ENCODE data around the gene C1orf232.

The C1orf232 gene

DNA sequence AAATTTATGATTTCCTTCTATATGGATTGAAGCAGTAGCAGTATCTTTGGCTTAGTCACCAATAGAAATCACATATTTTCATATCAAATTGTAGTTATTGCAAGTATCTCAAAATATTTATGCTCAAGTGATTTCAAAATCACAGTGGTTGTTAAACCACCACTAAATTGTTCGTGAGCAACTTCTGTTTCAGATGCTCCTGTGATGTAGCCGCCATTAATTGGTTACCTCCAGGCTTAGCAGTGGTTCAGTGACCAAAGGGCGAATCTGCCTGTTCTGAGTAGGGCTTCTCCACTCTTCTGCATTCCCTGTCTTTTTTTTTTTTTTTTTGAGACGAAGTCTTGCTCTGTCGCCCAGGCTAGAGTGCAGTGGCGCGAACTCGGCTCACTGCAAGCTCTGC lies 6.6 kb upstream of the C1orf232 start:
- DNase-seq: no peak

DNA sequence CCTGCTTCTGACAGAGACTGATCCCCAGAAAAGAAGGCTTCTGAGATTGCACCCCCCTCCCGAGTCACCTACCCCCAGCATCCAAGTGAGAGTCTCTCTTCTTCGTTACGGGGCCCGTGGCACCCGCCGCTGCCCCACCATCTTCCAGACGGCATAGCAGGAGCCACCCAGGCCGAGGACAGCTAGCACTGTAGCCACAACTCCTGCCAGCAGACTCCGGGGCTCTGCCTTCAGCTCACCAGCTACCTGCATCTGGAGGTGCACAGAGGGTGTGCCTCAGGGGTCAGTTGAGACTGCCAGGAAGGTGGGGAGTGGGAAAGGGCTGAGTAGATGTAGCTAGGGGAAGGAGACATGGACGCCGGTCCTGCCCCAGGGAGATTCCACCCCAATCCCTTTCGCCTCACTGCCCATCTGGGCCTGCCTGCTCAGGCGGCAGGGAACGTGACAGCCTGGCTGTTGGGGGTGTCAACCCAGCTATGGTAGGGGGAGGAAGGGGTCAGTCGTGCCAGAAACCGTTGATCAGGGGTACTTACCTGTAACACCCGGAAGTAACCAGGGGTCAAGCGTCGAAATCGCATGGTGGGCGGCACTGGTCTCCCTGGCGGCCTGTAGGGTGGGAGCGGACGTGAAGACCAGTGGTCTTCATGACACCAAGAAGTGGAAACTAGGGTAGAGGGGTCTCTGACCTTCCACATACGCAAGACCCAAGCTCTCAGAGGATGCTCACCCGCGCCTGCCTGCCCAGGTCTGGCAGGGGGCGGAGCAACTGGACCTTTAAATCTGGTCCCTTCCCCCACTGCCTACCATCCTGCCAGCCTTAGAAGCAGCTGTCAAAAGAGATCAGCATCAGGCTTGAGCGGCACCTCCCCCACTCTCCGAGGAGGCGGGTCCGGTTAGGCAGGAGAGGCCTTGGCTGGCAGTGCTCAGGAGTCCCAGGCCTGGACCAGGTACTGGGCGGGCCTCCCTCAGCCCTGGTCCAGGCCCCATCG lies 2.6 kb upstream of the C1orf232 start, which contains the start of gene ZNF593OS:
Gene ZNF593OS (minus strand): TSS at position 749 of the 989 bp plus-strand sequence. CDS start 171 bp downstream, at position 578.
- DNase-seq: no peak

DNA sequence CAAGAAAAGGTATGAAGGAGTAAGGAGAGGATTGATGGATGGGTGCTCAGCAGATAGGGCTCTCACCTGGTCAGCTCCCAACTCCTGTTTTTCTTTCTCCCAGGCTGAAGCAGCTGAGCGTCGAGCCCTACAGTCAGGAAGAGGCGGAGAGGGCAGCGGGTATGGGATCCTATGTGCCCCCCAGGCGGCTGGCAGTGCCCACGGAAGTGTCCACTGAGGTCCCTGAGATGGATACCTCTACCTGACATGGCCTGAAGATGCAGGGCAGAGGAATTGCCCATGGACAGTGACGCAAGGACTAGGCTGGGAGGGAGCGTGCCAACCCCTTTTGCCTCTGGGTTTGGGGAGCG lies 1.7 kb upstream of the C1orf232 start:
- DNase-seq: no peak

DNA sequence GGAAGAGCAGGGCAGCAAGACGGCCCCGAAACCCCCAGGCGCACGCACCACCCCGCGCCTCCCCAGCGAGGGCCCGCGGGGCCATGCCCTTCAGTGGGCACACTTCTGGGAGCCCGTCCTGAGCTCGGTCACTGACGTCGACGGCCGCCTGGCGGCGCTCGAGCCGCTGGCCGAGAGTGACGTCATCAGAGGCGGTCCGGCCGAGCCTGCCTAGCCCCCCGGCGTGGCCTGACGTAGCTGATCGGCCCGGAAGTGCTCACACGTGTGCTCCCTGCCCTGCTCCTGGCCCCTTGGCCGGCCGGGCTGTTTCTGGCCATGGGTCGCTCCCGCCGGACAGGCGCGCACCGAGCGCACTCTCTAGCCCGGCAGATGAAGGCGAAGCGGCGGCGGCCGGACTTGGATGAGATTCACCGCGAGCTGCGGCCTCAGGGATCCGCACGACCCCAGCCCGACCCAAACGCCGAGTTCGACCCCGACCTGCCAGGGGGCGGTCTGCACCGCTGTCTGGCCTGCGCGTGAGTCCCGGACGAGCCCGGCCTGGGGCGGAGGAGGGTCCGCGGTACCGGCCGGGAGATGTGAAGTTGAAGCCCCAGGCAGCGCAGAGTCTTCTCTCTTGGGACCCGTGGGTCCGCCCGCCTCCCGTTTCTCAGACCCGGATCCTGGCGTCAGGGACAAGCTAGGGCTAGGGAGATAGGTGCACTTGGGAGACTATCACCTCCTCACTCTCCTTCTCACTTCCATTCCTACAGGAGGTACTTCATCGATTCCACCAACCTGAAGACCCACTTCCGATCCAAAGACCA lies 1.1 kb upstream of the C1orf232 start, which contains the start of gene ZNF593:
Gene ZNF593 (plus strand): TSS at position 240 of the 803 bp plus-strand sequence. CDS start 76 bp downstream, at position 316.
- DNase-seq: peak; percentile 93

DNA sequence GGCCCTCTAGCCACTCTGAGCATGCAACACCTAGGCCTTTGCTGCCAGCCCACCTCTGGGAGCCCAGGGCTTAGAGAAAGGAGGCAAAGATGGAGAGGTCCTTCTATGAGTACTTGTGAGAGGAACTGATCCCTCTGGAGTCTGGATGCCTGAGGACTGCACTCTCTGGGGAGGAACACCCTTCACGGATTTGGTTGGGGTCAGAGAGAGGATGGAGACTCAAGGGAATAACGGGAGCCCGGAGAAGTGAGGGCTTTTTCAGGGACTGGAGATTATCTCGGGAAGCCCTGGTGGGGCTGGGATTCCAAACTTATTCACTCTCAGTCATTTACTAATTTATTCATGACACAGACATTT lies 413 bp upstream of the C1orf232 start:
- no peak for DNase-seq

DNA sequence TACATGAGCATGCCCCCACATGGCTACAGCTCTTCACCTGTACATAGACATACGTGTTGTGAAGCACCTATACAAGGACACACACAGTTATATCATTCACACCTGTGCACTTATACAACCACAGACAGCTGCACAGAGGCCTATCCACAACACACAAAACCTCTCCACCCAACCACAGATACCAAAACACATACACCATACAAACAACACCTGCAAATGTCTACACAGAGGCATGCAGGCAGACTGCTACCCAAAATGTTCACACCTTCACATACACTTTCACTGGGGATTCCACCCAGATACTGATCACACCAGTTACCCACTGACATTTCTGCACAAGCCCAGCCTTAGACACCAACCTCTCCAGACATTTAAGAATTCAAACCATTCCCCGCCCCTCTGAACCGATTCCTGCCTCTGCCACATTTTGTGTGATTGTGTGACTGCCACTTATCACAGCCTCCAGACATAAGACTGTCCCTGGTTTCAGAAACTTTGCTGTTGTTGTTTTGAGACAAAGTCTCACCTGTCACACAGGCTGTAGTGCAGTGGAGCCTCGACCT lies 2.0 kb downstream of the C1orf232 start:
- DNase-seq: no peak

DNA sequence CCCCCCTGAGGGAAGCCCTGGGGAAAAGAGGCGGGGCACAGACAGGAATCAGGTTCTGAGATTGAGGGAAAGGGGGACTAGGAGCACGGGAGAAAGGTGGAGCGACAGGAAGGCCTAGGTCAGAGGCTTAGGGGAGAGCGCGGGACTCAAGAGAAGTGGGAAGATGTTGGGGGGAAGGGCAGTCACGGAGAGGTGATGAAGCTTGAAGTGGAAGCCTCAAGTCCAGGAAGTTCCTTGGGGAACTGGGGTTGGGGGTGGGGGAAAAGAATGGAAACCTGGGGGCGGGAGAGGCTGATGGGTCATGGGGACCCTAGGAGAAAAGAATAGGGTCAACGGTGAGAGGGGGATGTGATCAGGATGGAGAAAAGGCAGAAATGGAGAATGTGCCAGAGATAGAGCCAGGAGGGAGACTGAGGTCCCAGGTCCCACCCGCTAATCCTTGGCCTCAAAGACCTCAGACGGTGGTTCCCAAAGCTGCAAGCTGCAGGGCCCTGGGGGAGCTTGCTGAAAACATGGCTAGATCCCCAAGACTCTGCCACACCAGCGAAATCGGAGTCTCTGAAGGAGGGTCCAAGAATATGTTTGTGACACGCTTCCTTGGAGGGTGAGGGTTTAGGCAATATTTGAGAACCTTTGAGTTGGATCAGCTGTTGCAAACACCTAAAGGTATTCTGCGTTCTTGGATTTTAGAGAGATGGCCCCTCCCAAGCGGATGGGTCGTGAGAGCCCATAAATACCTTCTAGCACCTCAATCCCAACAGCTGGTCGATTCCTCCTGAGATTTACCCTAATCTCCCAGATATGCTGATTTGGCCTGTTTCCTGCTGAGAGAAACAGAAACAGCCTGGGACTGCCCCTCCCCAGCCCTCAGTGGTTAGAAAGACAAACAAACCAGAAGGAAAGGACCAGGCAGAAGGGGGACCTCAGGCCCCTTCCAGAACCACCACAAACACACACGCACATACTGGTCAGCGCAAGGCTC lies 3.6 kb downstream of the C1orf232 start:
- no peak for DNase-seq

DNA sequence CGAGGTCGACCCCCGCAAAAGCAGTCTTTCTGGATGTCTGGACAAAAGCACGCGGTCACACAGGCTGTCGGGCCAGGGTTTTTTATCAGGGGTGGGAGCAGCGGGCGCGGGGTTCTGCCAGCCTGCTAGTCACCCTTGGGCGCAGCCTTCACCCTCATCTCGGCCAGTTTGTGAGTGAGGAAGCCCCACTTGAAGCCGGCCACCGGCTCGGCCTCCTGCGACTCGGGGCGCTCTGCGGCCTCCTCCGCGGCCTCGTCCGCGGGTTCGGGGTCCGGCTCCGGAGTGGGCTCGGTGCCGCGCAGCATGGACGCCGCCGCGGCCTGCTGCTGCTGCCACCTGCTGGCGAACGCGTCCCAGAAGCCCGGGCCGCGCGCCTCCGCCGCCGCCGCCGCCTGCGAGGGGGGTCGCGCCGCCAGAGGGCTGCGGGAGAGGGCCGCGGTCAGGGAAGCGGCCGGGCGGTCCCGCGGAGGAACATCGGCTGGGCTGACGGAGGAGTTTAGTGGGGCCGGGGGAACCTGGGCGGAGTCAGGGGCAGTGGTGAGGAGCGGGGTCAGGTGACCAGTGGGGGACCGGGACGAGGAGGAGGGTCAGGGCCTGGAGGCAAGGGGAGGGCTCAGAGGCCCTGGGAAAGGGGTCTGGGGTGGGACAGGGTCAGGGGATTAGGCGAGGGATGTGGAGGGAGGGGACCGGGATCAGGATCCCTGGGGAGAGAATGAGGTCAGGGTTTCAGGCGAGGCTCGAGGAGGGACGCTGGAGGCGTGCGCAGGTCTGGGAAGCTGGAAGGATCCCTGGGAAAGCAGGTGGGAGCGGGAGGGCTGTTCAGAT lies 4.5 kb downstream of the C1orf232 start:
- peak; percentile 30 for DNase-seq

DNA sequence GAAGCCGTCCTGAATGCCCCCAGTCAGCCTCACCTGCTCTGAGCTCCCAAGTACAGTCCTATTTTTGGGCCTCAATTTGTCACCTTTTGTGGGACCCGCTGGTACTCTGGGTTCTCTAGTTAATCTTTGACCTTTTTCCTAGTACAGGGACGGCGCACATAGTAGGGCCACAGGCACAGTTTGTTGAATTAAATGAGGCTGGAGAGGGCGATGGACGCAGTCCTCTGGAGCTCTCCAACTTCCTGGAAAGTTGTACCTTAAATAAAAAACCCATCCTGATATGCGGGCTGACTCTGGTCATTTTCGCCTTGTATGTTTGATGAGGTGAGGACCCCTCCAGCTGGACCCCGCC lies 5.1 kb downstream of the C1orf232 start:
- no peak for DNase-seq

DNA sequence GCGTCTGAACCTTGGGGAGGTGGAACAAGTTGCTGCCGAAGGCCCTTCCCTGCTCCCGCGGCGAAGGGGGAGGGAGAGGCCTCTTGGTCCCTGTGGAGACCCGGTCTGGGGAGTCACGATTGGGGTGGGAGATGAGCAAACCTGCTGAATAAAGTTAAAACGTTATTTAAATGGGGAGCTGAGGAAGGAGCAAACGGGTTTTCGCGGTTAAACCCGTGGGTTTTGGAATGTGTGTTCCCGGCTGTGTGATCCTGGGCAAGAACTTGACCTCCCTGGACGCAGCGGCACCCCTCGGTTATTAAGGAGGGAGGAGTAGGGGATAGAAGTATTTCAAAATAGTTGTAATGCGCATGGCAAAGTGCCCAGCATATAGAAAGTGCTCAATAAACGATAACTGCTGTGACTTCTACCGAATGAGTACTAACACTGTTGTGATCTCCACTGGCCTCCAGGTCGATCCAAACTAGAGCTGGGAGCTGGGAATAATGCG lies 6.5 kb downstream of the C1orf232 start:
- DNase-seq: no peak

DNA sequence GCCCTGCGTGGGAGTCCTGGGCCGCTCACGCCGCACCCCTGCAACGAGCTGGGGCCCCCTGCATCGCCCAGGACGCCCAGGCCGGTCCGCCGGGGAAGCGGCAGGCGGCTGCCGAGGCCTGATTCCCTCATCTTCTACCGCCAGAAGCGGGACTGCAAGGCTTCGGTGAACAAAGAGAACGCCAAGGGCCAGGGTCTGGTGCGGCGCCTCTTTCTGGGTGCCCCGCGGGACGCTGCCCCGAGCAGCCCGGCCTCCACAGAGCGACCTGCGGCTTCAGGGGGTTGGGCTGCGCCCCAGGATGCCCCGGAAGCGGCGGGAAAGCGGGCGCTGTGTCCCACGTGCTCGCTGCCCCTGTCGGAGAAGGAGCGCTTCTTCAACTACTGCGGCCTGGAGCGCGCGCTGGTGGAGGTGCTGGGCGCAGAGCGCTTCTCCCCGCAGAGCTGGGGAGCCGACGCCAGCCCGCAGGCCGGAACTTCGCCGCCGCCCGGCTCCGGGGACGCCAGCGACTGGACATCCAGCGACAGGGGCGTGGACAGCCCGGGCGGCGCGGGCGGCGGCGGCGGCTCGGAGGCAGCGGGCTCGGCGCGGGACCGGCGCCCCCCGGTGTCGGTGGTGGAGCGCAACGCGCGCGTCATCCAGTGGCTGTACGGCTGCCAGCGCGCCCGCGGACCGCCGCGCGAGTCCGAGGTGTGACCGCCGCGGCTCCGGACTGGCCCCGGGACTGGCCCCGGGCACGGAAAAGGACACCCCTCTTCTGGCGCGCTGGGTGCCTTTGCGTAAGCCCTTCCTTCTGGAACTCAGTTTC lies 7.1 kb downstream of the C1orf232 start:
- peak; percentile 45 for DNase-seq

DNA sequence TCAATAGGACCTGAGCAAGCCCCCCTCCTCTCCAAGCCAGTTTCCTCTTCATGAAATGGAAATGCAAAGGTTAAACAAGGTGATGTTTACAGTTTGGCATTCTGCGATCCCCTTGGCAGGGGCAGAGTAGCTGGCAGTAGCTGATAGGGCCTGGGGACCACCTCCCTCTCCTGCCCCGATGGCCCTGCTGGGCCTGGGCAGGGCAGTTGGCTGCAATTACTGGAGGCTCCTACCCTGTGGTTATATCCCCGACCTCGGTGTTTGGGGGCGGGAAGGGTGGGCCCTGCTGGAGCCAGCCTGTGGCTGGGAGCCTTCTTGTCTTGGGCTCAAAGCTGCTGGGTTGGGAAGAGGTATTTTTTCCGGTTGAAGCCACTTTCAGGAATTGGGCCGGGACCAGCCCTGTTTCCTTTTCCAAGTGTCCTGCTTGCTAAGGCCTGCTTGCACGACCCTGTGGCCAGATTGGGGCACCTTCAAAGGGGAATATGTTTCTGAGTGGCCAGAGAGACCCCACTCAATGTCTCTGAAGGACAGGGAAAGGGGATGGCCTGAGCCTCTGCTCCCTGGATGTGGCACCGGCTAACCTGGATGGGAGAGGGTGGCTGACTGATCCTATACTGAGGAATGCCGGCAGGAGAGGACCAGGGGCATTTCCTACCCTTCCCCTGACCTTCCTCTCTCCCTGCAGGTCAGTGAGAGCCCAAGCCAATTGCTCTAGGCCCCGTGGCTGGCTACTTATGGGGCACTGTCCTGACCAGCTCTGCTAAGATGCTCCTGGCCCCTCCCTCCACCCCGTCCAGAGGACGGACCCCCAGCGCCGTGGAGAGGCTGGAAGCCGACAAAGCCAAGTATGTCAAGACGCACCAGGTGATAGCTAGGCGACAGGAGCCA lies 8.0 kb downstream of the C1orf232 start:
- no peak for DNase-seq

DNA sequence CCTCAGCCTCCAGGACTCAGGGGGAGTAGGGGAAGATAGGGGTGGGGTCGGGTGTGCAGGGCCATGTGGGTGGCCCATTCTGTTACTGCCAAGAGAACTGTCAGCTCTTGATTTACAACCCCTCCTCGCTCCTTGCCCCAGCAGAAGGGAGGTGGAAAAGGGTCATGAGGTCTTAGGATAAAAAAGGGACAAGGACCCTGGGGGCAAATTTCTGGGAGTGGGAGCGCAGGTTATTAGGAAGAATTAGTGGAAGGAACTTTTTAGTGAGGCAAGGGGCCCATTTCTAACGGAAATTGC lies 9.1 kb downstream of the C1orf232 start:
- DNase-seq: no peak

DNA sequence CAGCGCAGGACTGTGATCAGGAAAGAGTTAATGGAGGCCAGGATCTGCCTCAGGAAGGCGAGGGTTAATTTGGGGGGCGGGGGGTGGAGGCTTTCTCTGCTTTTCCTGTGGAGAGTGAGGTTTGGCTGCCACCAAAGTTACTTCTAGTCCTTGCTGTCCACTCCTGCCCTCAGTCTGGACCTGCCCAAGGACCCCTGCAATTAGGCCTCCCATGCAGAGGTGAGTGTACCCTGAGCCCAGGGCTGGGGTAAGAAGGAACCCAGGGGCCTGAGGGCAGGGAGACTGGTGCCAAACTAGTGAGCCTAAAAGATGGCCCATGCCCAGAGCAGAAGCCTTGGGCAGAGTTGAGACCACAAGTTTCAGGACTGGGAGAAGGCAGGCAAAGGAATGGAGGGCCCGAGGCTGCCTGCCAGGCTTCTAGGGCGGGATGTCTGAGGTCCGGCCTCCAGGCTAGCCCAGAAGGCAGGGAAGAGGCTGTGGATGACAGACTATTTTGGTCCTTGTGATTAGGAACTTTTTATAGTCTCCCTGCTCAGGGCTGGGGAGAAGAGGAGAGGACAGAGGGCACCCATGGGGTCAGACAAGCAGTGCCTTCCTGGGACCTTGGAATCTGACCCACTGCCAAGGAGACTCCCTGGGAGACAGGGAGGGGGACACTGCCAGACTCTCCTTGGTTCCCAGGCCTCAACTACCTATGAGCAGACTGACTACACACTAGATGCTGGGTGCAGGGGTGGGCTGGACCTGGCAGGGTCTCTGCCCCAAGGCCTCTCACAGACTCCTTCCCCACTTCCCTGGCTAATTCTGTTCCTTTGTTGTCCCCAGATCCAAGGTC lies 9.6 kb downstream of the C1orf232 start, which contains the start of gene FAM110D:
Gene FAM110D (plus strand): TSS at position 172 of the 835 bp plus-strand sequence. CDS start 2,213 bp downstream, outside the sequence.
- no peak for DNase-seq

DNA sequence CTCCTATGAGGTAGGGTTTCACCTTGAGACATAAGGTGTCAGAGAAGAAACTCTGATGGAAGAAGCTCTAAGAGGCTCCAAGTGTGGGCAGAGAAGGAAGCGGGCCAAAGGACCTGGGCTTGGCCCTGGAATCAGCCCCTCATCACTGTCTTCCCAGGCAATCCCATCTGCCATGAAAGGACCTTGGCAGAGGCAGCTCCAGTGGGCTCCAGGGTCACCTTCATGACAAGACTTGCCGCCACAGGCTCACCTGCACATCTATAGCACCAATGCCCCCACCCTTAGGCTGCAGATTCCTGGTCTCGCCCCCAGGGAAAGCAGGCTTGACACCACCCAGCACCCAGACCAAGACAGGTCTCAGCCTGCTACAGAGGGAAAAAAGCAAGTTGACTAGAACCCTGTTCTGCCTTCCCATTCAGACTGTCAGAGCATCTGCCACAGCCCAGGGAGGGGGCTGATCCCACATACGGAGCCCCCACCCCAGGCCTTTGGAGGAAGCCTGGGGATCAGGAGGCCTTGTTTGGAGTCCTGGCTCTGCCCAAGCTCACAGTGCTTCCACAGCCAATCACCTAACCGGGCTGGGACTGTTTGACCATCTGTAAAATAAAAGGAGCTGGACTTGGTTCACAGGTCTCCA lies 10.4 kb downstream of the C1orf232 start:
- DNase-seq: no peak

DNA sequence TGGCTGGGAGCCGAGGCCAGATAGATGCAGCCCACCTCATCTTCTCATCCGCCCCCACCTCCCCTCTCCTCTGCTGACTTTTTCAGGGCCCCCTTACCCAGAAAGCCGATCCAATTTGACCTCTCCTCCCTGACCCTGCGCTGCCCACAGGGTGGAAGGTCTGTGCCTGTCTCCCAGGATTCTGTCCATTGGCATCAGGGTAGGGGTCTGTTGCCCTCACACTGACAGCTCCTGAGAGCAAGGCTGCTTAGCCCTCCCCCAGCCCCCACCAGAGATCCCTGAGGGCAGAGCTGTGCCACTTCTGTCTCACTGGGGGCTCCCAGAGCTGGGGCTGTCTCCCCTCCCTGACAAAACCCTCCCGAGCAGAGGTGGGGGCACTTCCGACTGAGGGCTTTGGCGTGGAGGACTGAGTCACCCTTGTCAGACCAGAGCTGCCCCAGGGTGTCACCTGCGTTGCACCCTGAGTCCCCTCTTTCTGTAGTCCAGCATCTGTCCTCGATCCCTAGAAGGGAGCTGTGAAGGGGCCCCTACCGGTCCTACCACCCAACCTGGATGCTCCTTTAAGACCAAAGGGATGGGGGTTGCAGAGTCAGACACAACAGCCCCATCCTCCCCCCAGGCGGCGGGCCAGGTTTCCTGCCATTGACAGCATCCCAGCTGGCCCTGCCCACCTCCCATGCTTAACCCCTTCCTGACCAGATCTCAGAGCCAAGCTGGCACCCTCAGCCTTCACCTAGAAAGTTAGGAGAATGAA lies 12.3 kb downstream of the C1orf232 start:
- DNase-seq: no peak

Data from inflammatory macrophage treated with lipopolysaccharide for 4 hours (primary cell).